ENCODE data around the gene DHX34.
"Not testable (repeated sequence)": the region's sequence is repeated elsewhere in the genome, so short reads cannot be mapped to it uniquely, and the experiment has no call there.

DHX34 gene

DNA sequence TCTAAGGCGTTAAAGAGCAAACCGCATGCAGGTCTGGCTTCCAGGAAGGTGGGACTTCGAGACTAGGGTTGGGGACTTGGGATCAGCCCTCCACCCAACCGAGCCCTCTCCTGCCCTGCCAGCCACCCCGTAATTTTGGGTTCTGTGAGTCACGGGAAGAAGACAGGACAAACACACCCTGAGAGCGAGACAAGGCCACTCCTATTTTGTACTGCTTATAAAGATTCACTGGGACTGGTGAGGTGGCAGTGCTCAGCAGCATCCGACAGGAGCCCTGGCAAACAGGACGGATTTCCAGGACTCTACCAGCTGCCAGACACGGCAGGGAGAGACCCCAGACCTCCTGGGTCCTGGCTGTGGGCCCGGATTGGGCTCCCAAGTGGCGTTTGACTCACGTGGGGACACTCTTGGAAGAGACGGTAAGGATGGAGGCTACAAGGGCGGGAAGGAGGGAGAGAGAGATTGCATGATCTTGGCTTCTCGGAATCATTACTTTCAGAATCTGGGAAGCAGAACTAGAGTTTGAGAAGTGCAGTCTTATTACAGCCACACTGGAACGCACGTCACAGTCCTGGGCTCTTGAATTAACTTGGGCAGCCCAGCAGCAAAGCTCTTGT is 17.1 kb upstream of the DHX34 start, which contains the start of gene C5AR2:
C5AR2 (plus strand) TSS at position 245 of the 617 bp plus-strand sequence. CDS start 8,625 bp downstream, outside the sequence.
- no peak for DNase-seq

DNA sequence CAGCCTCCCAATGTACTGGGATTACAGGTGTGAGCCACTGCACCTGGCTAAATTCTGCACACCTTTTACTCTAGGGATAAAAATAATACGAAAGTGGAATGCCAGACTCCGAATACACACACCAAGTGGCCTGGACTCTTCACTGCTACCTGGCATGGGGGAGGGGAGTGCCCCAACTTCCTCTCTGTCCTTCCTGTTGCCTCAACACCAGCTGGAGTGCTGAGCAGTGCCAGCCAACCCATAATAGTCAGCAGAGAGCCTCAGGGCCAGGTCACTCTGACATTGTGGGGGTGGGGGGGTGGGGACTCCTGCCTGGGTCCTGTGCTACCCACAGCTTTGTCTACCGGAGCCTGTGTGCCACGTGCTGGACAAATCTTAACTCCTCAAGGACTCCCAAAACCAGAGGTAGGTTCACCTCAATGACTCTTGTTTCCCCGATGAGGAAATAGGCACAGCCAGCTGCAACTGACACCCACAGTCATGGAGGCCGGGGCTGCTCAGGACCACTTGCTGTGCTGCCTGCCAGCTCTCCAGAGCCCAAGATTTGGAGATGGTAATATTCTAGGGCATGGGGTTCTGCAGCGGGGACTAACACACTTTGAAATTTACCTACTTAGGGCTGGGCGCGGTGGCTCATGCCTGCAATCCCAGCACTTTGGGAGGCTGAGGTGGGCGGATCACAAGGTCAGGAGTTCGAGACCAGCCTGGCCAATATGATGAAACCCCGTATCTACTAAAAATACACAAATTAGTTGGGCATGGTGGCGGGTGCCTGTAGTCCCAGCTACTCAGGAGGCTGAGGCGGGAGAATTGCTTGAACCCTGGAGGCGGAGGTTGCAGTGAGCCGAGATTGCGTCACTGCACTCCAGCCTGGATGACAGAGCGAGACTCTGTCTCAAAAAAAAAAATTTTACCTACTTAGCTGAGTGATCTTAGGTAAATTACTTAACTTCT is 12.1 kb upstream of the DHX34 start:
- DNase-seq = not testable (repeated sequence)

DNA sequence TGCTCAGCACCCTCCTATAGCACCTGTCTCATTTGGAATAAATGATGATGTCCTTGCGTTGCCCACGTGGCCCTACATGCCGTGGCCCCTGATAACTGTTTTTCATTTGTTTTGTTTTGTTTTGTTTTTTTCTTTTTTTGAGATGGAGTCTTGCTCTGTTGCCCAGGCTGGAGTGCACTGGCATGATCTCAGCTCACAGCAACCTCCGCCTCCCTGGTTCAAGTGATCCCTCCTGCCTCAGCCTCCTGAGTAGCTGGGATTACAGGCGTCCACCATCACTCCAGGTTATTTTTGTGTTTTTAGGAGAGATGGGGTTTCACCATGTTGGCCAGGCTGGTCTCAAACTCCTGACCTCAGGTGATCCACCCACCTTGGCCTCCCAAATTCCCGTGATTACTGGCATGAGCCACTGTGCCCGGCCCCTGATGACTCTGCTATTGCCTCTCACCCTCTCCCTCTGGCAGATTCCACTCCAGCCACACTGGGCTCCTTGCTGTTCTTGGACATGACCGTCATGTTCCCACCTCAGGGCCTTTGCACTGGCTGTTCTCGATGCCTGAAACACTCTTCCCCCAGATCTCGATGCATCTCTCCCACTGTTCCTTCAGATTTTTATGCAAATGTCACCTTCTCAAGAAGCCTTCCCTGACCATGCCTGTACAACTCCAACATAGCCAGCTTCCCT is 9.8 kb upstream of the DHX34 start:
- no peak for DNase-seq

DNA sequence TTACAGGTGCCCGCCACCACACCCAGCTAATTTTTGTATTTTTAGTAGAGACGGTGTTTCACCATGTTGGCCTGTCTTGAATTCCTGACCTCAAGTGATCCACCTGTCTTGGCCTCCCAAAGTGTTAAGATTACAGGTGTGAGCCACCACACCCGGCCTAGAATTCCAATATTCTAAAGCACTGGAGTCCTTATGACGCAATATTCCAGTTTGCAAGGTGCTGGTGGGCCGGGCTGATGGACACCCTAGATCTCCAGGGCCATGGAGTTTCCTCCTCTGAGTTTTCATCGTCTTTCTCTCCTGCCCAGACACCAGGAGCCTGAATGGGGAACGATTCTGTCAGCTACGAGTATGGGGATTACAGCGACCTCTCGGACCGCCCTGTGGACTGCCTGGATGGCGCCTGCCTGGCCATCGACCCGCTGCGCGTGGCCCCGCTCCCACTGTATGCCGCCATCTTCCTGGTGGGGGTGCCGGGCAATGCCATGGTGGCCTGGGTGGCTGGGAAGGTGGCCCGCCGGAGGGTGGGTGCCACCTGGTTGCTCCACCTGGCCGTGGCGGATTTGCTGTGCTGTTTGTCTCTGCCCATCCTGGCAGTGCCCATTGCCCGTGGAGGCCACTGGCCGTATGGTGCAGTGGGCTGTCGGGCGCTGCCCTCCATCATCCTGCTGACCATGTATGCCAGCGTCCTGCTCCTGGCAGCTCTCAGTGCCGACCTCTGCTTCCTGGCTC is 8.5 kb upstream of the DHX34 start:
- DNase-seq = no peak

DNA sequence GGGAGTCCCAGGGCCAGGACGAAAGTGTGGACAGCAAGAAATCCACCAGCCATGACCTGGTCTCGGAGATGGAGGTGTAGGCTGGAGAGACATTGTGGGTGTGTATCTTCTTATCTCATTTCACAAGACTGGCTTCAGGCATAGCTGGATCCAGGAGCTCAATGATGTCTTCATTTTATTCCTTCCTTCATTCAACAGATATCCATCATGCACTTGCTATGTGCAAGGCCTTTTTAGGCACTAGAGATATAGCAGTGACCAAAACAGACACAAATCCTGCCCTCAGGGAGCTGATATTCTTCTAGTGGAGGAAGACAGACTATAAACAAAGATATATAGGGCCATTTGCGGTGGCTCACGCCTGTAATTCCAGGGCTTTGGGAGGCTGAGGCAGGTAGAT is 7.4 kb upstream of the DHX34 start:
- no peak for DNase-seq

DNA sequence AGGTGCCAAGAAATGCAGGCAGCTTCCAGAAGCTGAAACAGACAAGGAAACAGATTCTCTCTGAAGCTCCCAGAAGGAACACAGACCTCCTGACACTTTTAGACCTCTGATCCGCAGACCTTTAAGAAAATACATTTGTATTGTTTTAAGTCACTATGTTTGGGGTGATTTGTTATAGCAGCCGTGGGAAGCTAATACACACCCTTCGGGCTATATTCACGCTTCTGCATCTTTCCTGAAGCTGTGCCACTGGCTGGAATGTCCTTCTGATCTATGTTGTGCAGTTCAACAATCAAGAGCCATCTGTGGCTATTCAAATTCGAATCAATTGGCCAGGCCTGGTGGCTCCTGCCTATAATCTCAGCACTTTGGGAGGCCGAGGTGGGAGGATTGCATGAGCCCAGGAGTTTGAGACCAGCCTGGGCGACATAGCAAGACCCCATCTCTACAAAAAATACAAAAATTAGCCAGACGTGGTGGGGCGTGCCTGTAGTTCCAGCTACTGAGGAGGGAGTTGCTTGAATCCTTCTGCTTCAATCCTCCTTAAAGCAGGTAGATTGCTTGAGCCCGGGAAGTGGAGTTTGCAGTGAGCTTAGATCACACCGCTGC is 5.8 kb upstream of the DHX34 start:
- no peak for DNase-seq

DNA sequence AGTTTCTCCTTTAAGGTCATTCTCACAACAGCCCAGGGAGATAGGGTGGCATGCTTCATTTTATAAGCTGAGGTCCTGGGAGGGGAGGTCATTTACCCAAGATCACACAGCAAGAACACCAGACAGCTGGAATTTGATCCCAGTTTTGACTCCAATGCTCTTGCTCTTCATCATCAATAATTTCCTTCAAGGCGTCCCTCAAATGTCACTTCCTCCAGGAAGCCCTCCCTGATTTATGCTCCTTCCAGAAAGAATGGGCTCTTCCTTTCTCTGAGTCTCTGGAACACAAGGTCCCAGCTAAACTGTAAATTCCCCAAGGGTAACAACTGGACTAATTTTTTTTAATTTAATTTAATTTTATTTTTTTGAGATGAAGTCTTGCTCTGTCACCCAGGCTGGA is 4.7 kb upstream of the DHX34 start:
- no peak for DNase-seq

DNA sequence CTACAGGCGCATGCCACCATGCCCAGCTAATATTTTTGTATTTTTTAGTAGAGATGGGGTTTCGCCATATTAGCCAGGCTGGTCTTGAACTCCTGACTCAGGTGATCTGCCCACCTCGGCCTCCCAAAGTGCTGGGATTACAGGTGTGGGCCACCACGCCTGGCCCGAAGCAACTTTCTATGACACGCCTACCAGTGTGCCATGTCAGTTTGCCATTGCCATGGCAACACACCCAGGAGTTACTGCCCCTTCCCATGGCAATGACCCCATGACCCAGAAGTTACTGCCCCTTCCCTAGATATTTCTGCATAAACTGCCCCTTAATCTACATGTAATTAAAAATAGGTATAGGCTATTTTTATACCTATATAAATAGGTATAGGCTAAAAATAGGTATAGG is 3.1 kb upstream of the DHX34 start:
- not testable (repeated sequence) for DNase-seq

DNA sequence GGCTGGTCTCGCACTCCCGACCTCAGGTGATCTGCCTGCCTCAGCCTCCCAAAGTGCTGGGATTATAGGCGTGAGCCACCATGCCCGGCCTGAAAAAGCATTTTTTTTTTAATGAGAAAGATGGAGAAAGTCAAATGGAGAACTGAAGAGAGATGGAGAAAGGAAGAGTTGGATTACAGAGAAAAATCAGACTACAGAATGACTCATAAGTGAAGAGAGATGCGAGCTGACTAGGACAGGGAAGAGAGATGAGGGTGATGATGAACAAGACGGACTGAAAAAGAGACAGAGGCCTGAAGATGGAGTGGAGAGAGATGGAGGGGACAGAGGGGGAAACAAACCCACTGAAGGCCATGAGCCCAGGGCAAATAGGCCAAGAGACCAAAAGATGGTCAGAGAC is 1.5 kb downstream of the DHX34 start:
- DNase-seq = no peak

DNA sequence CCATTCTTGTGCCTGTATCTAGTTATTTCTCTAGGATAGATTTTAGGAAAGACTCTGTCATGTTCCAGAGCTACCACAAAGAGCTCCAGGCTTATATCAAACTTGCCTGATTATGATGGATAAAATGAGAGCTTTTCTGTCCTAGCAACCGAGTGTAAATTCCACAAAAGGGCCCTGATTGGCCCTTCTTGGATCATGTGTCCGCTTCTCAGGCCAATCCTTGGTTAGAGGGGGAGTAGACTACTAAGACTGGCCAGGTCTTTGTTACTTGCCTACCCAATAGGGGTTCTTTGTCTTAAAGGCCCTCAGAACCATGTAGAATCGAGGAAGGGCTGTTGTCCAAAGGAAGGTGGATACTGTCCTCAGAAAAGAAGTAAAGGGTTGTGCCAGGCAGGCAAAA is 2.4 kb downstream of the DHX34 start:
- DNase-seq = no peak

DNA sequence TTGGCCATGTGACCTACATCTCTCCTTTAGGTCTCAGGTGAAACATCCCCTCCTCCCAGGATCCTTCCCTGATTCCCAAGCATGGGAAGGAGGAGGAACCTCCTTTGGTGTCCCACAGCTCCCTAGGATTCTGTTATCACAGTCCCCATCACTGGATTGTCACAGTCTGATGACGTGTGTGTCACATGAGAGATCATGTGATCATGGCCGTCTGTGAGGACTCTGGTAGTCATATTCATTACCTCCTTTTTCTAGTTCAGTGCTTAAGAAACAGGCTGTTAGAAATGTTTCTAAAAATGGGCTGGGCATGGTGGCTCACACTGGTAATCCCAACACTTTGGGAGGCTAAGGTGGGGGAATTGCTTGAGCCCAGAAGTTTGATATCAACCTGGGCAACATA is 3.0 kb downstream of the DHX34 start:
- DNase-seq = no peak

DNA sequence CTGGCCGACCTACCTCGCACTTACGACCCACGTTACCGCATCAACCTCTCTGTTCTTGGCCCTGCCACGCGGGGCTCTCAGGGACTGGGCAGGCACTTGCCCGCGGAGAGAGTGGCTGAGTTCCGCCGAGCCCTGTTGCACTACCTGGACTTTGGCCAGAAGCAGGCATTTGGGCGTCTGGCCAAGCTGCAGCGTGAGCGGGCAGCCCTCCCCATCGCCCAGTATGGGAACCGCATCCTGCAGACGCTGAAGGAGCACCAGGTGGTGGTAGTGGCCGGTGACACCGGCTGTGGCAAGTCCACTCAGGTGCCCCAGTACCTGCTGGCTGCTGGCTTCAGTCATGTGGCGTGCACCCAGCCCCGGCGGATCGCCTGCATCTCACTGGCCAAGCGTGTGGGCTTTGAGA is 4.2 kb downstream of the DHX34 start:
- DNase-seq = no peak

DNA sequence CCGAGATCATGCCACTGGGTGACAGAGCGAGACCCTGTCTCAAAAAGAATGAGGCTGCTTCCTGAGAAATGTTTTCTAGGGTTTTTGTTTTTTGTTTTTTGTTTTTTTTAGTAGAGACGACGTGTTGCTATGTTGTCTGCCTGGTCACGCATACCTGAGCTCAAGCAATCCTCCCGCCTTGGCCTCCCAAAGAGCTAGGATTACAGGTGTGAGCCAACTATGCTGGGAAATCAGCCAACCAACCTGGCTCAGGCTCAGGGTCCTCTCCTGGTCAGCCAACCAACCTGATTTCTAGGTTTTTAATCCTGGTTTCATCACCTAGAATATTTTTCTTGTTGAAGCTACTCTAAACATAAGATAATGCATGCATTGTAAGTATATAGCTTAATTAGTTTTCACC is 7.8 kb downstream of the DHX34 start:
- DNase-seq = no peak

DNA sequence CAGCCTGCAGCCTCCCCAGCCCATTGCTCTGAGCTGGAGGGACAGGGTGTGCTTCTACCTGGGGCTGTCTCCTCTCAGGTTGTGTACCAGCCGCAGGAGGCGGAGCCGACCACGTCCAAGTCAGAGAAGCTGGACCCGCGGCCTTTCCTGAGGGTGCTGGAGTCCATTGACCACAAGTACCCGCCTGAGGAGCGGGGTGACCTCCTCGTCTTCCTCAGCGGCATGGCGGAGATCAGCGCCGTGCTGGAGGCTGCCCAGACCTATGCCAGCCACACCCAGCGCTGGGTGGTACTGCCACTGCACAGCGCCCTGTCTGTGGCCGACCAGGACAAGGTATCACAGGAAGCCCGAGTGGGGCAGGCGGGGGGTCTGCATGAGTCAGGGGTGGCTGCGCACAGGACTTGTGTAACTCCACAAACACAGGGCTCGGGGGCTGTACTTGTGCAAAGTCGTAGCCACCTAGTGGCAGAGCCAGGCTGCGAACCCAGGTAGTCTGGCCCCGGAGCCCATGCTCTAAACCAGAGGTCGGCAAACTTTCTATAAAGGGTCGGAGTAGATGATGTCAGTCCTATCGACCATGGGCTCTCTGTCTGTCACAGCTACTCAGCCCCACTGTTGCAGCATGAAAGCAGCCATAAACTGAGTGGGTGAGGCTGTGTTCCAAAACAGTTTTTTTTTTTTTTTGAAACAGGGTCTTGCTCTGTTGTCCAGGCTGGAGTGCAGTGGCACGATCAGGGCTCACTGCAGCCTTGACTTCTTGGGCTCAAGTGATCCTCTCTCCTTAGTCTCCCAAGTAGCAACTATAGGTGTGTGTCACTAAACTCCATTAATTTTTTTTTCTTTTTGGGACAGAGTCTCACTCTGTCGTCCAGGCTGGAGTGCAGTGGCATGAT is 8.9 kb downstream of the DHX34 start:
- DNase-seq = no peak

DNA sequence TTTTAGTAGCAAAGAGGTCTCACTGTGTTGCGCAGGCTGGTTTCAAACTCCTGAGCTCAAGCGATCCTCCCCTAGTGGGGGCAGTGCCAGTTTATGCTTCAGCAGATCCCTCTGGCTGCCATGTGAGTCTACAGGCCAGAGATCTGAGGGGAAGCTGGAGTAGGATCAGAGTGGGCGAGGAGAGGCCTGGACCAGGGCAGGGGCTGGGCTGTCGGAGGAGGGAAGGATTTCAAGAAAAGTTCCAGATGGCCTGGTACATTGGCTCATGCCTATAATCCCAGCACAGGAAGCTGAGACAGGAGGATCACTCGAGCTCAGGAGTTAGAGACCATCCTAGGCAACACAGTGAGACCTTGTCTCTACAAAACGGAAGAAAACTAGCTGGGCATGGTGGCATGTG is 9.8 kb downstream of the DHX34 start:
- no peak for DNase-seq

DNA sequence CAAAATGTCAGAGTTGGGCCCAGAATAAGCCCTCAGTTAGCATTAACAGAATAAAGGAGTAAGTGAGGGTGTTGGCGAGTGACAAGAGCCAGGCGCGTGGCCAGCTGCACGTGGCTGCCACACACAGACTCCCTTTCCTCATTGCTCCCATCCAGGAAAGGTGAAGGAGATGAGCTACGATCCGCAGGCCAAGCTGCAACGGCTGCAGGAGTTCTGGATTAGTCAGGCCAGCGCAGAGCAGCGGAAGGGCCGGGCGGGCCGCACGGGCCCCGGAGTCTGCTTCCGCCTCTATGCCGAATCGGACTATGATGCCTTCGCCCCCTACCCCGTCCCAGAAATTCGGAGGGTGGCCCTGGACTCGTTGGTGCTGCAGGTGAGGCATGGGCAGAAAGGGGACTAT is 13.2 kb downstream of the DHX34 start:
- no peak for DNase-seq

DNA sequence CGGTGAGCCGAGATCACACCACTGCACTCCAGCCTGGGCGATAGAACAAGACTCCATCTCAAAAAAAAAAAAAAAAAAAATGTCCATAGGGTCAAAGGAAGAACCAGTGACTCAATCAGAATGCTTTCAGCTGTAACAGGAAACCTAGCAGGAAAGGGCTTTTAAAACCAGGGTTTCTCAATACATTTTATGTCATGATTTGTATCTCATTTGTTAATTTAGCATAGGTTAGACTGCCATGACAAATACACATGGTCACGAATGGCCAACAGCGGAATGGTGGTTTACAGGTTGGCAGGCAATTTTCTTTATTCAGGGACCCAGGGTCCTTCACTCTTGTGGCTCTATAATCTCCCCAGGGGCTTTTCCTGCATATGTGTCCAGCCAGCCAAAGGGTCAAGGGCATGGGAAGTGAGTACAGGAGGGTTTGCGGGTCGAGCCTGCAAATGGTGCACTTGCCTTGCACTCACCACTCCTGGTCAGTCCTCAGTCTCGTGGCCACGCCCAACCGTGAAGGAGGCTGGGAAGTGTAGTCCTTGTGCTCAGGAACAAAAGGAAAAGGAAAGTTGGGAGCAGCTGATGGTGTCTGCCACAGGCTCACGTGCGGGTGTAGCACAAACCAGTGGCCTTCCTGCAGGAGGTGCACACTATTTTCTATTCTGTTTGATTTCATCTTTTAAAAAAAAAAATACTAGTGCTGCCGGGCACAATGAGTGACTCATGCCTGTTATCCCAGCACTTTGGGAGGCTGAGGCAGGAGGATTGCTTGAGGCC is 14.8 kb downstream of the DHX34 start:
- DNase-seq = no peak

DNA sequence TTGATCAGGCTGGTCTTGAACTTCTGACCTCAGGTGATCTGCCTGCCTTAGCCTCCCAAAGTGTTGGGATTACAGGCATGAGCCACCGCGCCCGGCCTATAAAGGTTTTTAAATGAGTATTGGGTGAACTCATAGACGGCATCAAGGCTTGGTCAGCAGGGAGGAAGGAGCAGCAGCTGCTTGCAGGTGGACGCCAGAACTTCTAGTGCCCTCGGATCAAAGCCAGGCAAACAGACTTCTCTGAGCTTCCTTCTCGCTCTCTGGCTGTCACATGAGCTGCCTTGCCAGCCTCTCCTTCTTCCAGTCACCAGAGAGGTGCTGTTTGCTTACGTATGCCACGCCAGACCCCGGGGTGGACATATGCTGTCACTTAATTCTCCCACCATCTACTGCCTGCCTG is 16.3 kb downstream of the DHX34 start:
- not testable (repeated sequence) for DNase-seq

DNA sequence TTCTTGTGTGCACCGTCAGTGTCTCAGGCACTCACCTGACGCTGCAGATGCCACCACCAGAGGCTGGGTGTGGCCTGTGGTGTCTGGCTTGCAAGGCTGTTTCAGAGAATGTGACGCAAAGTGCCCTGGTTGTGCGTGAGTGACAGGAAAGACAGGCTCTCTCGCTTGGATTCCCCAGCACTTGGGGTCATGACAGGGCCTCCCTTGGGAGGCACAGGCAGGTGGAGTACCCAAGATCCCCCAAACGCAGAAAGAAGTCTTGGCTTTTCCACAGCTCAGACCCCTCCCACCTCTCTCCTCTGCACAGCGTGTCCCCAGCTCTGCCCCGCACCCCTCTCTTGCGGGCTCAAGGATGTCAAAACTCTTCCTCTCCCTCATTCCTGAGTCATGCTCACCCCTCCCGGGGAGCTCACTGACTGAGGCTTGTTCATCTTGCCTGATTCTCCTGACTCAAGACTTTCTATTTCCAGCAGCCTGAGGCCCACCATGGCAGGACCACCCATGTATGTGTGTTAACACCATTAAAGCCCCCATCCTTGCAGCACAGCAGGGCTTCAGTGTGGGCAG is 21.0 kb downstream of the DHX34 start:
- DNase-seq = no peak

DNA sequence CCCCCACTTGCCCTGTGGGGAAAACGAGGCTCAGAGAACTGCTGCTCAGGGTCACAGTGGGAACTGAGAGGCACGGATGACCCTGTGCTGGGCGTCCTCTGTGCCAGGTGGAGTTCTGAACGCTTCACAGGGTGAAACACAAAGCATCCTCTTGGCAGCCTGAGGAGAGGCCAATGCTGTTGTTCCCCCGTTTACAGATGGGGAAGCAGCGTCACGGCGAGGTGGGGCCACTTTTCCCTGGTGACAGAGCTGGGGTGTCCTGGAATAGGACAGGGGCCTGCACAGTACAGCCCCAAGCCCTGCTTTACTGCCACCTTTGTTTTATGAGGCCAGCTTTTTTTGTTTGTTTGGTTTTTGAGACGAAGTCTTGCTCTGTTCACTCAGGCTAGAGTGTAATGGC is 22.1 kb downstream of the DHX34 start:
- no peak for DNase-seq

Measured in stimulated activated naive CD4-positive, alpha-beta T cell treated with Interleukin-2 at 50 U/mL for 16 hours (primary cell).